ENCODE measurements around the gene GRID1.

GRCh38 chr10:86144301-86144700 lies 222.3 kb downstream of the GRID1 start:
- no peak for TF ChIP-seq PAX8 (IDR thresholded peaks at IDR 0.05)
- TF ChIP-seq, protein P1, sequence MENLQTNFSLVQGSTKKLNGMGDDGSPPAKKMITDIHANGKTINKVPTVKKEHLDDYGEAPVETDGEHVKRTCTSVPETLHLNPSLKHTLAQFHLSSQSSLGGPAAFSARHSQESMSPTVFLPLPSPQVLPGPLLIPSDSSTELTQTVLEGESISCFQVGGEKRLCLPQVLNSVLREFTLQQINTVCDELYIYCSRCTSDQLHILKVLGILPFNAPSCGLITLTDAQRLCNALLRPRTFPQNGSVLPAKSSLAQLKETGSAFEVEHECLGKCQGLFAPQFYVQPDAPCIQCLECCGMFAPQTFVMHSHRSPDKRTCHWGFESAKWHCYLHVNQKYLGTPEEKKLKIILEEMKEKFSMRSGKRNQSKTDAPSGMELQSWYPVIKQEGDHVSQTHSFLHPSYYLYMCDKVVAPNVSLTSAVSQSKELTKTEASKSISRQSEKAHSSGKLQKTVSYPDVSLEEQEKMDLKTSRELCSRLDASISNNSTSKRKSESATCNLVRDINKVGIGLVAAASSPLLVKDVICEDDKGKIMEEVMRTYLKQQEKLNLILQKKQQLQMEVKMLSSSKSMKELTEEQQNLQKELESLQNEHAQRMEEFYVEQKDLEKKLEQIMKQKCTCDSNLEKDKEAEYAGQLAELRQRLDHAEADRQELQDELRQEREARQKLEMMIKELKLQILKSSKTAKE (IDR thresholded peaks at IDR 0.05; ENCODE audit: low read depth, poor library complexity, severe bottlenecking): no peak
- no peak for TF ChIP-seq BRCA1 (IDR thresholded peaks at IDR 0.05; ENCODE audit: low read depth, low read length)
- no peak for TF ChIP-seq ZNF207 (IDR thresholded peaks at IDR 0.05; ENCODE audit: borderline replicate concordance)
- no peak for TF ChIP-seq CHD2 (IDR thresholded peaks at IDR 0.05; ENCODE audit: borderline replicate concordance, low read depth, low read length)
- TF ChIP-seq CTCF (IDR thresholded peaks at IDR 0.05 in 2 of 3, conservative IDR thresholded peaks at IDR 0.05 in 1 of 3; ENCODE audit: control insufficient read depth in 2 of 3, extremely low read depth in 1 of 3, insufficient read depth in 1 of 3, low read depth in 3 of 3, low read length in 3 of 3): no peak
- TF ChIP-seq, protein P2, sequence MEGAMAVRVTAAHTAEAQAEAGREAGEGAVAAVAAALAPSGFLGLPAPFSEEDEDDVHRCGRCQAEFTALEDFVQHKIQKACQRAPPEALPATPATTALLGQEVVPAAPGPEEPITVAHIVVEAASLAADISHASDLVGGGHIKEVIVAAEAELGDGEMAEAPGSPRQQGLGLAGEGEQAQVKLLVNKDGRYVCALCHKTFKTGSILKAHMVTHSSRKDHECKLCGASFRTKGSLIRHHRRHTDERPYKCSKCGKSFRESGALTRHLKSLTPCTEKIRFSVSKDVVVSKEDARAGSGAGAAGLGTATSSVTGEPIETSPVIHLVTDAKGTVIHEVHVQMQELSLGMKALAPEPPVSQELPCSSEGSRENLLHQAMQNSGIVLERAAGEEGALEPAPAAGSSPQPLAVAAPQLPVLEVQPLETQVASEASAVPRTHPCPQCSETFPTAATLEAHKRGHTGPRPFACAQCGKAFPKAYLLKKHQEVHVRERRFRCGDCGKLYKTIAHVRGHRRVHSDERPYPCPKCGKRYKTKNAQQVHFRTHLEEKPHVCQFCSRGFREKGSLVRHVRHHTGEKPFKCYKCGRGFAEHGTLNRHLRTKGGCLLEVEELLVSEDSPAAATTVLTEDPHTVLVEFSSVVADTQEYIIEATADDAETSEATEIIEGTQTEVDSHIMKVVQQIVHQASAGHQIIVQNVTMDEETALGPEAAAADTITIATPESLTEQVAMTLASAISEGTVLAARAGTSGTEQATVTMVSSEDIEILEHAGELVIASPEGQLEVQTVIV (IDR thresholded peaks at IDR 0.05; ENCODE audit: borderline replicate concordance, partially characterized antibody): no peak
- TF ChIP-seq SRF (IDR thresholded peaks at IDR 0.05; ENCODE audit: low read depth in 2 of 2, low read length in 2 of 2): no peak
- no peak for TF ChIP-seq EZH2 (IDR thresholded peaks at IDR 0.05; ENCODE audit: borderline replicate concordance, control insufficient read depth, low read depth, low read length)
- TF ChIP-seq NR2C1 (IDR thresholded peaks at IDR 0.05): no peak
- TF ChIP-seq, protein P3, sequence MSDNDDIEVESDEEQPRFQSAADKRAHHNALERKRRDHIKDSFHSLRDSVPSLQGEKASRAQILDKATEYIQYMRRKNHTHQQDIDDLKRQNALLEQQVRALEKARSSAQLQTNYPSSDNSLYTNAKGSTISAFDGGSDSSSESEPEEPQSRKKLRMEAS (IDR thresholded peaks at IDR 0.05; ENCODE audit: low read depth, low read length): no peak
